Measurements from ENCODE around the gene ADNP.
"Not testable (repeated sequence)": the region's sequence is repeated elsewhere in the genome, so short reads cannot be mapped to it uniquely, and the experiment has no call there.

ADNP gene

GRCh38 chr20:50886184-50886790 is 45.0 kb downstream of the ADNP start:
- H3K36me3 ChIP-seq (ENCODE audit: control insufficient read depth, insufficient read depth, low read length): peaks cover 20% of the 10 kb centered on the region
- H3K27ac ChIP-seq (ENCODE audit: insufficient read depth, low read length, poor library complexity, severe bottlenecking): no peak overlapping the region
- H3K4me3 ChIP-seq (ENCODE audit: insufficient read depth, low read depth, low read length, poor library complexity, severe bottlenecking): no peak overlapping the region
- no peak for DNase-seq
- H3K27me3 ChIP-seq (replicated peaks; ENCODE audit: control insufficient read depth, insufficient read depth, low read length, poor library complexity, severe bottlenecking): no peaks in the 10 kb centered on the region
- no peaks in the 10 kb centered on the region for H3K9me3 ChIP-seq (ENCODE audit: control insufficient read depth, low read length)
- no peaks in the 10 kb centered on the region for H3K4me1 ChIP-seq (ENCODE audit: control insufficient read depth, insufficient read depth, low read length, poor library complexity, severe bottlenecking)

DNA sequence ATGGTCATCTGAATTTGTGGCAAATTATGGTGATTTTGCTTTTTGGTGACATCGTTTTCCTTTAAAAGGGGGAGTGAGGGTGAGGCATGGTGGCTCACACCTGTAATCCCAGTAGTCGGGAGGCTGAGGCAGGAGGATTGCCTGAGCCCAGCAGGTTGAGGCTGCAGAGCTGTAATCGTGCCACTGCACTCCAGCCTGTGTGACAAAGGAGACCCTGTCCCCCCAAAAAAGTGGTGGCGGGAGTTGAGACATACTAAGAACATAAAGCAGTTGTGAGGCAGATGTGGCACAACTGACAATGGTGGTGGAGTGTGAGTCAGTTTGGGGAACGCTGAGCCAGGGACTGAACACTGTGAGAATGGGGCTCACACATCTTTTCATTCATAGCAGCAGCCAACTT is 45.5 kb downstream of the ADNP start:
- Histone ChIP-seq H3K4me1 (ENCODE audit: control insufficient read depth, insufficient read depth, low read length, poor library complexity, severe bottlenecking) (no peaks in the 10 kb centered on the region), H3K4me3 (ENCODE audit: insufficient read depth, low read depth, low read length, poor library complexity, severe bottlenecking) (no peak overlapping the region), H3K36me3 (ENCODE audit: control insufficient read depth, insufficient read depth, low read length) (peaks cover 18% of the 10 kb centered on the region), H3K27me3 (replicated peaks; ENCODE audit: control insufficient read depth, insufficient read depth, low read length, poor library complexity, severe bottlenecking) (no peaks in the 10 kb centered on the region), H3K27ac (ENCODE audit: insufficient read depth, low read length, poor library complexity, severe bottlenecking) (no peak overlapping the region), H3K9me3 (ENCODE audit: control insufficient read depth, low read length) (no peaks in the 10 kb centered on the region)
- no peak for DNase-seq

DNA sequence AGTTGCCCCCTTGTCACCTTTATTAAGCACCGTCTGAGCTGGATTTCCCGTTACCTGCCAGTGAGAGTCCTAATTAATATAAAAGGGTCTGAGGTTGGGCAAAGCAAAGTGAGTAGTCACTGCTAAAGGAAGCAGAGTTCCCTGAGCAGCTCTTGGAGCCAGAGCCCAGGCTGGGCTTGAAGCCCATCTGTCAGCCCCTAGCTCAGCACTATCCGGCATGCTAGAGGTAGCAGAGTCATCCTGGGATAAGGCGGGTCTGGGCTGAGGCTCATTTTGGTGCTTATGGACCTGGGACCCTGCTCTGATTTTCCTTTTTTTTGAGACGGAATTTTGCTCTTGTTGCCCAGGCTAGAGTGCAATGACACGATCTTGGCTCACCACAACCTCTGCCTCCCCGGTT is 46.2 kb downstream of the ADNP start:
- H3K4me3 ChIP-seq (ENCODE audit: insufficient read depth, low read depth, low read length, poor library complexity, severe bottlenecking): no peak overlapping the region
- H3K27ac ChIP-seq (ENCODE audit: insufficient read depth, low read length, poor library complexity, severe bottlenecking): no peak overlapping the region
- H3K9me3 ChIP-seq (ENCODE audit: control insufficient read depth, low read length): no peaks in the 10 kb centered on the region
- H3K4me1 ChIP-seq (ENCODE audit: control insufficient read depth, insufficient read depth, low read length, poor library complexity, severe bottlenecking): no peaks in the 10 kb centered on the region
- no peak for DNase-seq
- peaks cover 11% of the 10 kb centered on the region for H3K36me3 ChIP-seq (ENCODE audit: control insufficient read depth, insufficient read depth, low read length)
- no peaks in the 10 kb centered on the region for H3K27me3 ChIP-seq (replicated peaks; ENCODE audit: control insufficient read depth, insufficient read depth, low read length, poor library complexity, severe bottlenecking)

DNA sequence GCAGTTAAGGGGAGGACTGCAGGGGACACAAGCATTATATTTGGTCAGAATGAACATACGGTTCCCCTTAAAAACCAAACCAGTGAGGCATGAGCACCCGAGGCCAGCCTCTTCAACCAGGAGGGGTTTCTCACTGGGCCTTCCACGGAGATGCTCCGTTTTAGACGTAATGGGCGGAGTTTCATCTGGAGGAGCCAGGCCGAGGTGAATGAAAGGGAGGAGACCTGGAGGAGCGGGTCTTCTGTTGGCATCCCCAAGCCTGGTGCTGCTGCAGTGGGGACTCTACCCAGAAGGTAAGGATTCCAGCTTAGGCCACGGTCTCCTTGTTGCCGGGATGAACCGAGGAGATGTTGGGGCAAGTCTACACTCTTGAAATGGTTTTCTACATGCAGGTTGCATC is 47.4 kb downstream of the ADNP start:
- H3K9me3 ChIP-seq (ENCODE audit: control insufficient read depth, low read length): no peaks in the 10 kb centered on the region
- DNase-seq: no peak
- H3K27ac ChIP-seq (ENCODE audit: insufficient read depth, low read length, poor library complexity, severe bottlenecking): no peak overlapping the region
- no peaks in the 10 kb centered on the region for H3K4me1 ChIP-seq (ENCODE audit: control insufficient read depth, insufficient read depth, low read length, poor library complexity, severe bottlenecking)
- H3K4me3 ChIP-seq (ENCODE audit: insufficient read depth, low read depth, low read length, poor library complexity, severe bottlenecking): no peak overlapping the region
- peaks cover 5% of the 10 kb centered on the region for H3K36me3 ChIP-seq (ENCODE audit: control insufficient read depth, insufficient read depth, low read length)
- no peaks in the 10 kb centered on the region for H3K27me3 ChIP-seq (replicated peaks; ENCODE audit: control insufficient read depth, insufficient read depth, low read length, poor library complexity, severe bottlenecking)

- H3K9me3 ChIP-seq (ENCODE audit: control insufficient read depth, low read length); H3K4me1 ChIP-seq (ENCODE audit: control insufficient read depth, insufficient read depth, low read length, poor library complexity, severe bottlenecking); DNase-seq; H3K27ac ChIP-seq (ENCODE audit: insufficient read depth, low read length, poor library complexity, severe bottlenecking); H3K4me3 ChIP-seq (ENCODE audit: insufficient read depth, low read depth, low read length, poor library complexity, severe bottlenecking); H3K27me3 ChIP-seq (replicated peaks; ENCODE audit: control insufficient read depth, insufficient read depth, low read length, poor library complexity, severe bottlenecking); H3K36me3 ChIP-seq (ENCODE audit: control insufficient read depth, insufficient read depth, low read length): not testable (repeated sequence)
Measured at GRCh38 chr20:50881759-50882424, 49.3 kb downstream of the ADNP start.

GRCh38 chr20:50879649-50880550 is 51.3 kb downstream of the ADNP start:
- no peak for DNase-seq
- Histone ChIP-seq H3K27ac (ENCODE audit: insufficient read depth, low read length, poor library complexity, severe bottlenecking) (no peak overlapping the region), H3K4me1 (ENCODE audit: control insufficient read depth, insufficient read depth, low read length, poor library complexity, severe bottlenecking) (no peaks in the 10 kb centered on the region), H3K36me3 (ENCODE audit: control insufficient read depth, insufficient read depth, low read length) (no peaks in the 10 kb centered on the region), H3K4me3 (ENCODE audit: insufficient read depth, low read depth, low read length, poor library complexity, severe bottlenecking) (no peak overlapping the region), H3K9me3 (ENCODE audit: control insufficient read depth, low read length) (no peaks in the 10 kb centered on the region), H3K27me3 (replicated peaks; ENCODE audit: control insufficient read depth, insufficient read depth, low read length, poor library complexity, severe bottlenecking) (no peaks in the 10 kb centered on the region)

DNA sequence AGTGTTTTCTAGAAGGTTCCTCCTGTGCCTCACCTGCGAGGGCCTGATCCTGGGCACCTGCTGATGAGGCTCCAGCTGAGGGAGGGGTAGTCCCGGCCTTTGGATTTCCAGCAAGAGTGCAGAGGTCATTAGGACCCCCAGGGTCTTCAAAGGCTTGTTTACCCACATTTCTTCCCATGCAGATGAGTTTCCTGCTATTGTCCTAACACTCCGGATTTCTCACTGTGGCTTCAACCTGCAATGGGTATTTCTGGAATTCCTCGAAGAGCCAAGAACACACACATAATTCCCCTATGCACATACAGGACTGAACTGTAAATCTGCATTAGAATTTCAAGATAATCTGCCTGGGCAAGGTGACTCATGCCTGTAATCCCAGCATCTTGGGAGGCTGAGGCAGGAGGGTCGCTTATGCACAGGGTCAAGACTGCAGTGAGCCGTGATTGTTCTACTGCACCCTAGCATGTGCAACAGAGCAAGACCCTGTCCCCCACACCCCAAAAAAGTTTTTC is 53.9 kb downstream of the ADNP start:
- Histone ChIP-seq H3K4me1 (ENCODE audit: control insufficient read depth, insufficient read depth, low read length, poor library complexity, severe bottlenecking) (no peaks in the 10 kb centered on the region), H3K9me3 (ENCODE audit: control insufficient read depth, low read length) (no peaks in the 10 kb centered on the region), H3K36me3 (ENCODE audit: control insufficient read depth, insufficient read depth, low read length) (no peaks in the 10 kb centered on the region), H3K27me3 (replicated peaks; ENCODE audit: control insufficient read depth, insufficient read depth, low read length, poor library complexity, severe bottlenecking) (no peaks in the 10 kb centered on the region), H3K27ac (ENCODE audit: insufficient read depth, low read length, poor library complexity, severe bottlenecking) (no peak overlapping the region), H3K4me3 (ENCODE audit: insufficient read depth, low read depth, low read length, poor library complexity, severe bottlenecking) (no peak overlapping the region)
- no peak for DNase-seq

DNA sequence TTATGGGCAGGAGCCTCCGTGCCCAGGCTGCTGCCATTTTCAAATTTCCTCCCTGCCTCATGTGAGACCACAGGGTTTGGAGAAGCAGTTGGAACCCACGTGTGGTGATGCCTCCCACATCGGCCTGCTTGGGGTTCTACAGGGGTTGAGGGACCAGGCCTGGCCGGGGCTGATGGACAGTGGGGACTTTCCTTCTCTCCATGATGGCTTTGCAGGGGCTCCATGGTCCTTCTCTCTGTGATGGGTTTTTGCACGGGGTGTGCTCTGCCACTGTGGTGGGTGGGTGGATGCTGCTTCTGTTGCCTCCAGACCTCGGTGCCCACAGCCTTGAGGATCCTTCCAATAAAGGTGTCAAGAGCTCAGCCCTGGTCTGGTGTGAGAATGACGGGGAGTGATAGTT is 54.4 kb downstream of the ADNP start:
- DNase-seq: no peak
- Histone ChIP-seq H3K4me3 (ENCODE audit: insufficient read depth, low read depth, low read length, poor library complexity, severe bottlenecking) (no peak overlapping the region), H3K36me3 (ENCODE audit: control insufficient read depth, insufficient read depth, low read length) (no peaks in the 10 kb centered on the region), H3K27me3 (replicated peaks; ENCODE audit: control insufficient read depth, insufficient read depth, low read length, poor library complexity, severe bottlenecking) (no peaks in the 10 kb centered on the region), H3K9me3 (ENCODE audit: control insufficient read depth, low read length) (no peaks in the 10 kb centered on the region), H3K4me1 (ENCODE audit: control insufficient read depth, insufficient read depth, low read length, poor library complexity, severe bottlenecking) (no peaks in the 10 kb centered on the region), H3K27ac (ENCODE audit: insufficient read depth, low read length, poor library complexity, severe bottlenecking) (no peak overlapping the region)

- DNase-seq: no peak
- Histone ChIP-seq H3K27ac (ENCODE audit: insufficient read depth, low read length, poor library complexity, severe bottlenecking) (no peak overlapping the region), H3K4me3 (ENCODE audit: insufficient read depth, low read depth, low read length, poor library complexity, severe bottlenecking) (no peak overlapping the region), H3K4me1 (ENCODE audit: control insufficient read depth, insufficient read depth, low read length, poor library complexity, severe bottlenecking) (no peaks in the 10 kb centered on the region), H3K9me3 (ENCODE audit: control insufficient read depth, low read length) (no peaks in the 10 kb centered on the region), H3K27me3 (replicated peaks; ENCODE audit: control insufficient read depth, insufficient read depth, low read length, poor library complexity, severe bottlenecking) (no peaks in the 10 kb centered on the region), H3K36me3 (ENCODE audit: control insufficient read depth, insufficient read depth, low read length) (no peaks in the 10 kb centered on the region)
Measured at GRCh38 chr20:50876063-50876685, 55.1 kb downstream of the ADNP start.
